GM15510 (cell line): ENCODE data around the gene ALX4.

ENCODE experiments used
- POLR2A ChIP-seq: IDR thresholded peaks from 3 replicates; pipeline ENCODE4 v1.6.1; 2011; ENCODE audit warnings: borderline replicate concordance; ENCODE audit not compliant: insufficient read length; ENCODE audit errors: extremely low read depth

ALX4 gene

GRCh38 chr11:44277196-44278090 is 32.5 kb downstream of the ALX4 start:
- TF ChIP-seq POLR2A = no peak

- TF ChIP-seq POLR2A = no peak
Observed at GRCh38 chr11:44275961-44276550, 33.9 kb downstream of the ALX4 start.

GRCh38 chr11:44275241-44275640 is 34.7 kb downstream of the ALX4 start:
- TF ChIP-seq POLR2A = no peak

- no peak for TF ChIP-seq POLR2A
Observed at GRCh38 chr11:44274404-44274803, 35.5 kb downstream of the ALX4 start.

GRCh38 chr11:44271286-44271685 is 38.7 kb downstream of the ALX4 start:
- no peak for TF ChIP-seq POLR2A

DNA sequence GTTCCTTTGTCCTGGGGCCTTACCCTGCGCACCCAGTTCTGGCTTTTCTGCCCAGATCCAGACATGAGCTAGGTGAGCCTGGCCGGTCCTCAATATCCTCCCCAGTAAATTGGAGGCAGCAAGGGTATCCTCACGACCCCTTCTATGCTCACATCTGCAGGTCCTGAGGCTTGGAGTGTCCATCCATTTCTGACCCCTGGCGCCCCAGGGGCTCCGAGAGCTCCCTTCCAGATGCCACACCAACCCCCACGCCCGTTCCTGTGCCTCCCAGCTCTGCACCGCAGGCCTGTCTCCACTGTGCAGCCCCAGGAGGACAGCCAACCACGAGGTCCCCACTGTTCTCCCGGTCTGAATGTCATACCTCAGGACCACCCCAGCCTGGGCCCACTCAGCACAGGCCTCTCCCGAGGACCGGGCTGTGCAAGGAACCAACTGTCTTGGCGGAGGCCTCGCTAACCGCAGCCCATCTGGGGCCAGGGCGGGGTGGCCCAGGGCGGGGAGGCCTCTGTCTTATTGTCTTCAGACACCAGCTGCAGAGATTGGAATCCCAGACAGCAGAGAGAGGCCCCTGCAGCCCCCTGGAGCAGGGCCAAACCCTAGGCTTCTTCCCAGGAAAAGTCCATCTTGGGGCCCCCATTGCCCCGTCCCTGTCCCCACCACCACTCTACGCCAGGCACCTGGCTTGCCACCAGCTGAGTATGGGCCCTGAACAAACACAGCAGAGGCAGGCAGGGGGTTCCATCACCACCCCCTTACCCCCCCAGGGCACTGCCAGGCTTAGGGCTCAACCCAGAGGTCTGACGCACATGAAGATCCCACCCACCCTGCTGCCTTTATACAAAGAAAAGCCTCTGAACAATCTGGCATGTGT is 39.3 kb downstream of the ALX4 start:
- TF ChIP-seq POLR2A = no peak

DNA sequence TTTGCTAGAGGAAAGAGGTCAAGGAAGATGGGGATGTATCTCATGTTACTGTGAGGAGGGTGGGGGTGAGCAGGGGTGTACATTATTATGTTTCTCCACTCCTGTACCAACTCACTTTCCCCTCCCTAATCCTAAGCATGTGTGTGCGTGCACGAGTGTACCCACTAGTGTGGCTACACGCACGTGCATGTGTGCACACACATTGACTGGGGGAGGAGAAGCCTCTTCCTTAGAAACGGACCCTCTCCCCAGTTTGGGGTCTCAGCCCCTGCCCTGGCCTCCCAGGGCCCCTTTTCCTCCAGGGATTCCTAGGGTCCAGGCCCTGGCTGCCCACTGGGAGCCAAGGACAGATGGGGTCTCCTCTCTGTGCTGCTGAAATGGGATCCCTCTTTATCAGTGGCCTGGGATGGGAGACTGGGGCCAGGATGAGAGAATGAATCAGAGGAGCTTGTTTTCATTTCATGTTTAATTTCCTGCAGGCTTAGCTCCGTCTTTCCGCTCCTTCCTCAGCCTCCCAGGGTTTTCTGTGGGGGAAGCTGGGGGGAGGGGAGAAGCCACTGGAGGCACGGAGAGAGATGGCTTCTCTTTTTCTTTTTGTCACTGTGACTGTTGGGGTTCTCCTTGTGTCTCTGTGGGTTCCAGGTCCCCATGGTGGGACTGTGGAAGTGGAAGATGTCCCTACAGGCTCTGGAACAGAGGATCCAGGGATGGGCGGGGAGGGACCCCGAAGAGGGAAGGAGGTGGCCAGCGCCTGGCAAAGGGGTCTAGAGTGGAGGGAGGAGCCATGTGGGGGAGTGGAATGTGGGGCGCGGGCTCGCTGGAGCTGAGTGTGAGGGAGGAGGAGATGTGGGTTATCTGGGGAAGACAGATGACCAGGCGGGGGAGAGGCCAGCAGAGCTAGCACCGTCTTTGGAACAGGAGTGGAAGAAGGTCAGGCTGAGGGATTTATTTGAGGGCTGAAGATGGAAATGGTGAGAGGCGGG is 40.3 kb downstream of the ALX4 start:
- TF ChIP-seq POLR2A = no peak

DNA sequence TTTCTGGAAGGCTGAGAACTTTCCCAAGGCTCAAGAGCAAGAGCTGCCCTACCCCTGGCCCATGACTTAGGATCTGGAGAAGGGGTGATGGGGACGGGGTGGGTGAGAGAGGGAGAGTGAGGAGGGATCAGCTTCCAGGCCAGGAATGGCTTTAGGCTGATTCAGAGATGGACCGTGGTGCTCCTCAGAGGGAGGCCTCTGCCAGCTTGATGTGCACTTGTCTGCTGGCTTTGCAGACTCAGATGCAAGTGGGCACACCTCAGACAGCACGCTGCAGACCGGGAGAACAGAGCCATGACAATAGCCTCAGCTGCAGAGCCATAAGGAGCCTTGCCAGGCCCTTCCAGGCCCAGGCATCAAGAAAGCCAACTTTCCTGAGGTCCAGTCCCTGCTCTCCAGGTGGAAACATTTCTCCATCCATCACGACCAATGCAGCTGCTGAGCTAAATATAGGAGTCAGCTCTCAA is 41.3 kb downstream of the ALX4 start:
- no peak for TF ChIP-seq POLR2A

DNA sequence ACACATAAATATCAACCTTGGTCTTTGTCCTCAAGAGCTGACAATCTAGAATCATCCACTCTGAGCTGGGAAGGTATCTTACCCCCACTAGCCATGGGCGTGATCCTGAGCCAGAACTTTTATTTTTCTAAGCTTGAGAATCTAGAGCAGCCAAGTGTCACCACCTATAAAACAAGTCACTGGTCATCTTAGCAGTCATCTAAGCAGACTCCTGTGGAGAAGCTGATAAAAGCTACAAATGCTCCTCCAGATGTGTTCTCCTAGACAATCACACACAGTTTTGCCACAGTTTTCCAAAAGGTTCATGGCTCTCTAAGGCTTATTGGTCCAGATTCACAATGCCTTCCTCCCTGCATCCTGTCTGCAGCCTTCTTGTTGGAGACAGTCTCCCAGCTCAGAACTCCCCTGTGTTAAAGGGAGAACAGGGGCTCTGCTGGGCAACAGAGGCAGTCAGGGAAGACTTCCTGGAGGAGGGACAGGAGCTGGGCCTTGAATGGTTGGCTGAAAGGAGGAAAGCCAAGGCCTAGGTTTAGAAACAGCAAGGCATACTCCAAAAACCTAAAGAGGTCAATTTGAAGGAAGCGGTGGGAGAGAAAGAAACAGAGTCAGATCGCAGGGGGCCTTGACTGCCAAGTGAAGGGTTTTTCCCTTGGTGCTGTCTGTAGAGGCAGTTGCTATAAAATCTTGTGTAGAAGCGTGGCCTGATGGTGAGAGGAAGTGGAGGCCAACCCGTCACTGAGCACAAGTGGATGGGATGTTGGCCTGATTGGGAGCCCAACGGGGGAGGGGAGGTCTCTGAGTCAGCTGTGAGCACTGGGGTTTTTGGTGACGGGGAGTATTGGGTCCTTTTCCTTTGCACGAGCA is 42.0 kb downstream of the ALX4 start:
- TF ChIP-seq POLR2A = no peak

DNA sequence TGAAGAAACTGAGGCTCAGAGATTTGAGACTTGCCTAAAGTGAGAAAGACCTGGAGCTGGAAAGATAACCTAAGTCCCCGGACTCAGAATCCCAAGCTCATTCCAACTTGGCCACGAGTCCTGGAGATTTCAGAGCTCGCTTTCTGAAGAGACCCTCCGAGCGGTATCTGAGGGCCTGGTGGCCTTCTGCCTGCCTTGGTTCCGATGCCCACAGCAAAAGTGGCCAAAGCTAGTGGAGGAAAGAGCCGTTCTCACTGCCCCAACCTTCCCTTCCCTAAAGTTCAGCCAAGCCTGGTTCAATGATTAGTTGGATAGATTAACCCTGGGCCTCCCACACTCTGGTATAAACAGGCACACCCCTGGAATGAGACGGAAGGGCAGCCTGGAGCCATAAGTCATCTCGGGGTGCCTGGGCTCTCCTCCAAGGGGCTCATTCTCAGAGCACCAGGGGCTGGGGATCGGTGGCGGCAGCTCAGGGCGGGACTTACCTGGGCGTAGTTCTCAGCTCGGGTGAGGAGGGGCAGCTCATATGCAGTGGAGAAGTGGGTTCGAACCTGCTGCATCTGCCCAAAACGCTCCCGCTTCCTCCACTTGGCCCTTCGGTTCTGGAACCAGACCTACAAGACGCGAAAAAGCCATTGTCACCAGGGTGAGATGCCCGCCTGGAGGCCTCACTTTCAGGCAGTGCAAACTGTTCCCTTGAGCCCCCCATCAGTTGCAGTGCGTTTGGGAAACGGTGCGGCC is 42.8 kb downstream of the ALX4 start:
- TF ChIP-seq POLR2A = no peak

- no peak for TF ChIP-seq POLR2A
Observed at GRCh38 chr11:44266056-44266780, 43.7 kb downstream of the ALX4 start.

- TF ChIP-seq POLR2A = no peak
Observed at GRCh38 chr11:44264761-44265160, 45.2 kb downstream of the ALX4 start.

- TF ChIP-seq POLR2A = no peak
Observed at GRCh38 chr11:44264438-44264749, 45.5 kb downstream of the ALX4 start.
